ENCODE data around the gene ARHGEF7. TPM values are rescaled to one million over a fixed set of nuclear protein-coding genes. Genes with fewer than 3 reads are reported as not detected.

Gene ARHGEF7
- total RNA-seq, 4 donors from 2014 or later: 11.5 to 57.2 (median 36.5) TPM

DNA sequence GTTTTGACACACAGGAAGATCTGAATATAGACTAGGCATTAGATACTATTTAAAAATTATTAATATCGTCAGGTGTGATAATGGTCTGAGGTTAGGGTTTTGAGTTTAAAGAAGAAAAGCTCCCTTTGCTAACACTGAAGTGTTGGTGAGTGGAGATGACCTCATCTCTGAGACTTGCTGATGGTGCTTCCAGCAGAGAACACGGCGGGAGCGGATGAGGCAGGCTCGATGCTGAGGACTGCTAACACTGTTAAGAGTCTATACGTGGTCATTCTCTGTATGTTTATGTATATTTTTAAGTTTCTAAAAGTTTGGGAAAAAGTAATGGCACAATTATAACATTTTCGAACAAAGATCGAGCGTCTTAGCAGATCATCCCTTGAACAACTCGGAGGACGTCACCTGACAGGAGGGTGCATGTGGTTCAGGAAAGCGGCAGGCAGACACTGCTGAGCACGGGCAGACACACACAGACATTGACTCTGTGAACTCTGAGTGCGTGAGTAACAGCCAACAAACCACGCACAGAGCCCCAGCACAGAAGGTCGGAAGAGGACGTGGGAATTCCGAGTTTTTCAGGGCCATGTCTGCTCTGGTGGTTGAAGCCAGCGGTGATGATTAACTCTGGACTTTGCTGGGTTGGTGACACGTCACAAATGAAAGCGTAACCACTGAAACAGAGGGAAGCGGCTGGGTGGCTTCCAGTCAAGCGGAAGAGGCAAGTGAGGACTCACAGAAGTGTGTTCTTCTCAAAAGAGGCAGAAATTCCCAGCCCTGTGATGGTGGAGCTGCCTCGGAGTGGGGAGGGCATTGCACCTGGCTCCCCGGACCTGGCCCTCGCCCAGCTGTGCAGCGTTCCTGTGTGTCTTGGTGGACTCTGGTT lies 113.4 kb downstream of the ARHGEF7 start:
- 86 to 91% methylated on average over 27 of the region's 27 CpGs for WGBS, 2 donors
- intact Hi-C loops (cut with DNase I): no loop called here
- H3K27me3 ChIP-seq: no peaks in the 10 kb centered on the region
- H3K36me3 ChIP-seq: peaks cover 0 to 70% (median 6%) of the 10 kb centered on the region in 3 donors
- H3K4me3 ChIP-seq: no peak overlapping the region
- no peak for TF ChIP-seq CTCF (IDR thresholded peaks at IDR 0.05)
- no peak overlapping the region for H3K27ac ChIP-seq
- DNase-seq: no peak
- H3K4me1 ChIP-seq: peaks cover 0 to 9% (median 0%) of the 10 kb centered on the region in 3 donors
- H3K9me3 ChIP-seq: no peaks in the 10 kb centered on the region

- Histone ChIP-seq H3K27ac (no peak overlapping the region), H3K9me3 (no peaks in the 10 kb centered on the region), H3K4me3 (no peak overlapping the region), H3K36me3 (peaks cover 6 to 76% (median 9%) of the 10 kb centered on the region in 3 donors), H3K4me1 (peaks cover 0 to 9% (median 0%) of the 10 kb centered on the region in 3 donors), H3K27me3 (no peaks in the 10 kb centered on the region)
- 90 to 93% methylated on average over 7 of the region's 10 CpGs for WGBS, 2 donors
- DNase-seq: no peak
- intact Hi-C loops (cut with DNase I): no loop called here
- TF ChIP-seq POLR2A (IDR thresholded peaks at IDR 0.05) (no peak), CTCF (IDR thresholded peaks at IDR 0.05) (no peak)
These were observed 115.3 kb downstream of the ARHGEF7 start for GRCh38 chr13:111230385-111230930.

GRCh38 chr13:111232191-111232590 lies 117.1 kb downstream of the ARHGEF7 start:
- 92 to 98% methylated on average over 6 to 7 of the region's 7 CpGs for WGBS, 2 donors
- H3K4me1 ChIP-seq: peaks cover 0 to 9% (median 0%) of the 10 kb centered on the region in 3 donors
- no peak overlapping the region for H3K27ac ChIP-seq
- TF ChIP-seq POLR2A (IDR thresholded peaks at IDR 0.05) (no peak), CTCF (IDR thresholded peaks at IDR 0.05) (no peak)
- H3K9me3 ChIP-seq: no peaks in the 10 kb centered on the region
- no peaks in the 10 kb centered on the region for H3K27me3 ChIP-seq
- H3K36me3 ChIP-seq: peaks cover 6 to 75% (median 9%) of the 10 kb centered on the region in 3 donors
- intact Hi-C loops (cut with DNase I): no loop called here
- DNase-seq: no peak
- no peak overlapping the region for H3K4me3 ChIP-seq

DNA sequence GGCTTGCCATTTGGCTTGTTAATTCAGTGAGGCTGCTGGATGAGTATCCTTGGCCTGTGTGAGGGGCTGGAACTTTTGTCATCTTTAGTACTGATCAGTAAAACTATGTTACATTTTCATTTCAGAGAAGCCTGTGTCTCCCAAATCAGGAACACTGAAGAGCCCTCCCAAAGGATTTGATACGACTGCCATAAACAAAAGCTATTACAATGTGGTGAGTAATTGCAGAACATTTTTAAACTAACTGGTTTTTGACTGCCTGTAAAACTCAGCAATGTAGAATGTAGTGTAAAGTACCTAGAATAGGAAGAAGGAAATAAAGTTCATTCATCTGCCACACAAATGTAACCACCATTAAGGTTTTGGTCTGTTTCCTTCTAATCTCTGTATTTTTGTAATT lies 118.0 kb downstream of the ARHGEF7 start:
- no peak for DNase-seq
- TF ChIP-seq CTCF (IDR thresholded peaks at IDR 0.05): no peak
- TF ChIP-seq POLR2A (IDR thresholded peaks at IDR 0.05): no peak
- Histone ChIP-seq H3K4me1 (peaks cover 0 to 9% (median 0%) of the 10 kb centered on the region in 3 donors), H3K4me3 (no peak overlapping the region), H3K27me3 (no peaks in the 10 kb centered on the region), H3K36me3 (peaks cover 5 to 70% (median 6%) of the 10 kb centered on the region in 3 donors), H3K9me3 (no peaks in the 10 kb centered on the region), H3K27ac (no peak overlapping the region)
- intact Hi-C loops (cut with DNase I): no loop called here
- WGBS, 2 donors: 35 to 41% methylated on average over 1 of the region's 1 CpG
